PFSK-1 (cell line): ENCODE measurements around the gene EBF4.

Experiments used
- FOXP2 ChIP-seq: optimal IDR thresholded peaks from 2 replicates; pipeline ENCODE3; 2011; ENCODE audit warnings: borderline replicate concordance, control low read depth, inconsistent platforms; ENCODE audit not compliant: insufficient read depth; ENCODE audit errors: extremely low read length, extremely low read depth
- POLR2AphosphoS5 ChIP-seq: IDR thresholded peaks from 2 replicates; pipeline ENCODE4 v1.6.1; 2012; ENCODE audit warnings: low read depth, mild to moderate bottlenecking, control low read depth, low read length, moderate library complexity
- REST ChIP-seq, 2 experiments: IDR thresholded peaks; 2 replicates each; pipeline versions ENCODE4 v1.6.1 to v1.8.0; 2011 to 2012; ENCODE audit warnings: low read depth in 2 of 2, low read length in 2 of 2, control low read depth in 1 of 2, inconsistent platforms in 1 of 2, mild to moderate bottlenecking in 1 of 2, moderate library complexity in 1 of 2; ENCODE audit not compliant: insufficient read depth in 1 of 2
- SIN3A ChIP-seq: IDR thresholded peaks from 2 replicates; pipeline ENCODE4 v1.6.1; 2012; ENCODE audit warnings: mild to moderate bottlenecking, low read length, moderate library complexity, borderline replicate concordance; ENCODE audit not compliant: insufficient read depth
- TAF1 ChIP-seq: IDR thresholded peaks from 2 replicates; pipeline ENCODE4 v1.6.1; 2012; ENCODE audit warnings: low read length, control low read depth, borderline replicate concordance; ENCODE audit not compliant: insufficient read depth

The EBF4 gene

GRCh38 chr20:2759143-2759542 is 66.6 kb downstream of the EBF4 start:
- no peak for TF ChIP-seq POLR2AphosphoS5
- TF ChIP-seq SIN3A, result no peak
- no peak for TF ChIP-seq REST (IDR thresholded peaks at IDR 0.05; ENCODE audit: insufficient read depth in 1 of 2, low read depth in 2 of 2, low read length in 2 of 2)
- TF ChIP-seq FOXP2, result no peak
- TF ChIP-seq TAF1, result no peak

- TF ChIP-seq FOXP2 (no peak), POLR2AphosphoS5 (no peak), SIN3A (no peak), TAF1 (no peak), REST (IDR thresholded peaks at IDR 0.05; ENCODE audit: insufficient read depth in 1 of 2, low read depth in 2 of 2, low read length in 2 of 2) (no peak)
Observed at GRCh38 chr20:2759603-2760296, 67.2 kb downstream of the EBF4 start.

GRCh38 chr20:2760297-2760951 is 67.8 kb downstream of the EBF4 start:
- TF ChIP-seq TAF1 (no peak), POLR2AphosphoS5 (no peak), REST (IDR thresholded peaks at IDR 0.05; ENCODE audit: insufficient read depth in 1 of 2, low read depth in 2 of 2, low read length in 2 of 2) (no peak), SIN3A (no peak), FOXP2 (no peak)

- TF ChIP-seq FOXP2, result no peak
- no peak for TF ChIP-seq POLR2AphosphoS5
- TF ChIP-seq TAF1, result no peak
- TF ChIP-seq REST (IDR thresholded peaks at IDR 0.05; ENCODE audit: insufficient read depth in 1 of 2, low read depth in 2 of 2, low read length in 2 of 2), result no peak
- TF ChIP-seq SIN3A, result no peak
Observed at GRCh38 chr20:2760952-2761305, 68.3 kb downstream of the EBF4 start.

- no peak for TF ChIP-seq REST (IDR thresholded peaks at IDR 0.05; ENCODE audit: insufficient read depth in 1 of 2, low read depth in 2 of 2, low read length in 2 of 2)
Observed at GRCh38 chr20:2761885-2762284, 69.3 kb downstream of the EBF4 start.
